ENCODE data around the gene PRR27. TPM values are rescaled to one million over a fixed set of nuclear protein-coding genes. Genes with fewer than 3 reads are reported as not detected.

Gene PRR27
- not detected for total RNA-seq

DNA sequence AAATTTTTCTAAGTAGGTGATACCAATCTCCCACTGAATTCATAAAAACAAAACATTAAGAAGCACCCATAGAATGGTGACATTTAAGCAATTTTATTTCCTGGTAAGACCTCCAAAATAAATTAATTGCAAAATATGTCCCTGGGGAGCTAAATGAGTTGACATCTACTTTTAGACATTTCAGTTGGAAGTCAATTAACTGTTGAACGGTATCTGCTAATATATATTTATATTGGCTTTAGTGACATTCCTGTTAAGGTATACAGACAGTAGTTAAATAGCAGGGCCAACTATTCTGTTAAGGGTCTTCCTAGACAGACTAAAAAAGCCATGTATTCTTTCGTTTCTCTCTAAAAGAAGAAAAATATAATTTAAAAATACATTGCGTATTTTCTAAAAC lies at the start of gene PRR27:
TSS of gene PRR27 (plus strand) at position 301 of the 400 bp plus-strand sequence. CDS start 139 bp downstream, outside the sequence.
- CTCF ChIA-PET = no interaction called here
- H3K27ac Mint-ChIP-seq = no peak within 1 kb of the TSS
- intact Hi-C loops (cut with micrococcal nuclease) = no loop called here

GRCh38 chr4:70110917-70111316 lies 43.1 kb upstream of the PRR27 start:
- intact Hi-C loops (cut with micrococcal nuclease) = no loop called here
- Mint-ChIP-seq H3K9me3 (peaks cover 7% of the 10 kb centered on the region), H3K27me3 (no peaks in the 10 kb centered on the region), H3K4me1 (ENCODE audit: low read depth) (no peaks in the 10 kb centered on the region), H3K4me3 (no peak overlapping the region), H3K27ac (no peak overlapping the region), H3K36me3 (no peaks in the 10 kb centered on the region)
- POLR2A ChIA-PET = no interaction called here
- CTCF ChIA-PET = no interaction called here
- DNase-seq = no peak

More for the DNA sequence above, at the start of gene PRR27:
- POLR2A ChIA-PET = no interaction called here
- H3K27me3 Mint-ChIP-seq = no peaks in the 10 kb centered on the region
- DNase-seq = no peak
- H3K36me3 Mint-ChIP-seq = no peaks in the 10 kb centered on the region
- H3K4me3 Mint-ChIP-seq = no peak within 1 kb of the TSS
- H3K4me1 Mint-ChIP-seq (ENCODE audit: low read depth) = no peaks in the 10 kb centered on the region
- H3K9me3 Mint-ChIP-seq = no peaks in the 10 kb centered on the region

DNA sequence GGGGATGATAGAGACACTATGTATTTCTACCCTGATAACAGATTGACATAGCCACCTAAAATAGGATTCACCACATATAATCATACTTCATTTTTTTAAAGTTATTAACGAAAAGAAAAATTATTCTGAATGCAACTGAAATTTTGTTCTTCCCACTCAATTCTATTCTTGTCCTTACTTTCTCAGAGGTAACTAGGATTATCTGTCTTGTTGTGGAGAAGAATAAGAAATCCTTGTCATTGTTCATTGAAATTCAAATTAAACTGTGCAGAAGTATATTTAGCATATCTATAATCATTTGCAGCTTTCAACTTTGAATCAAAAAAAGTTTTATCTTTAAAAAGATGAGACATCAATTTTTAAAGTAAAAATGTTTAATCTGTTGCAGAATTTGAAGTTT lies 40.4 kb upstream of the PRR27 start:
- Mint-ChIP-seq H3K9me3 (peaks cover 6% of the 10 kb centered on the region), H3K4me1 (ENCODE audit: low read depth) (no peaks in the 10 kb centered on the region), H3K4me3 (no peak overlapping the region), H3K27me3 (no peaks in the 10 kb centered on the region), H3K27ac (no peak overlapping the region), H3K36me3 (no peaks in the 10 kb centered on the region)
- POLR2A ChIA-PET = no interaction called here
- DNase-seq = no peak
- CTCF ChIA-PET = no interaction called here
- intact Hi-C loops (cut with micrococcal nuclease) = no loop called here

DNA sequence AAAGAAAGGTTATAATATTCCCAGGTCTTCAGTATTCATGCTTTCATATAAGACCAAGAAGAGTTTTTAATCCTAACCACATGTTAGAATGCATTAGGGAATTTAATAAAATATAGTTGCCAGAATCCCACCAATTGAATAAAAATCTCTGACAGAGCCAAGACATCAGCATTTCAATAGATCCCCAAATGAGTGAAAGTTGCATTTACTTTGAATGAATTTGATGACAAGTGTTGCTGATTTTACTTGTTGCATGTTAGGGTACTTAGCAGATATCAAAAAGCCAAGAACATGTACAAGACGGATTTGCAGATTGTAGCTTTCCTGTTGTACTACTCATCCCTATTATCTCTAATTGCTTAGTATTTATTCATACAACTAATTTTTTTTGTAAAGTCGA lies 39.9 kb upstream of the PRR27 start:
- intact Hi-C loops (cut with micrococcal nuclease) = no loop called here
- ChIA-PET CTCF (no interaction called here), POLR2A (no interaction called here)
- no peak overlapping the region for H3K4me3 Mint-ChIP-seq
- DNase-seq = no peak
- H3K9me3 Mint-ChIP-seq = peaks cover 6% of the 10 kb centered on the region
- H3K27ac Mint-ChIP-seq = no peak overlapping the region
- H3K4me1 Mint-ChIP-seq (ENCODE audit: low read depth) = no peaks in the 10 kb centered on the region
- H3K36me3 Mint-ChIP-seq = no peaks in the 10 kb centered on the region
- no peaks in the 10 kb centered on the region for H3K27me3 Mint-ChIP-seq

- DNase-seq = no peak
- no peaks in the 10 kb centered on the region for H3K27me3 Mint-ChIP-seq
- CTCF ChIA-PET = no interaction called here
- H3K4me3 Mint-ChIP-seq = no peak overlapping the region
- H3K9me3 Mint-ChIP-seq = peaks cover 2% of the 10 kb centered on the region
- intact Hi-C loops (cut with micrococcal nuclease) = no loop called here
- H3K36me3 Mint-ChIP-seq = no peaks in the 10 kb centered on the region
- H3K27ac Mint-ChIP-seq = no peak overlapping the region
- POLR2A ChIA-PET = no interaction called here
- no peaks in the 10 kb centered on the region for H3K4me1 Mint-ChIP-seq (ENCODE audit: low read depth)
Measured at GRCh38 chr4:70120323-70120722, 33.7 kb upstream of the PRR27 start.

GRCh38 chr4:70133473-70133872 lies 20.6 kb upstream of the PRR27 start:
- H3K9me3 Mint-ChIP-seq = no peaks in the 10 kb centered on the region
- CTCF ChIA-PET = no interaction called here
- intact Hi-C loops (cut with micrococcal nuclease) = no loop called here
- no peak for DNase-seq
- no peak overlapping the region for H3K4me3 Mint-ChIP-seq
- no peaks in the 10 kb centered on the region for H3K4me1 Mint-ChIP-seq (ENCODE audit: low read depth)
- POLR2A ChIA-PET = no interaction called here
- no peak overlapping the region for H3K27ac Mint-ChIP-seq
- no peaks in the 10 kb centered on the region for H3K27me3 Mint-ChIP-seq
- no peaks in the 10 kb centered on the region for H3K36me3 Mint-ChIP-seq

DNA sequence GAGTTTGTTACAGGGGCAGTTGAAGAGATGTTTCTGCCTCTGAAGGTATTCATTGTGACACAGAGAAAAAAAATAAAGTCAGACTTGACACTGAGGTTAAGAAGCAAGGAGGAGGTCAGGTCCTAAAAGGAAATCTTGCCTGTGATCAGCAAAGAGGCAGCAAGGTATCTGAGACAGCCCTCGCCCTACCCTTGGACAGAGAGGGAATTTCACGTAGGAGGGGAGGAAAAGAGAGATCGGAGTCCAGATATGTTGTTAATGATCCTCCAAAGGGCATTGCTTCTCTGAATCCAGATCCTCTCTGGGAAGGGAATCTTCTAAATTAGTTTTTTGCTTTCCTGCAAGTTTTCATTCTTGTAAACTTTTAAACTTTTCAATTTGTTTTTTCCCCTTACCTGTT lies 15.3 kb upstream of the PRR27 start:
- Mint-ChIP-seq H3K27me3 (no peaks in the 10 kb centered on the region), H3K9me3 (no peaks in the 10 kb centered on the region), H3K4me1 (ENCODE audit: low read depth) (no peaks in the 10 kb centered on the region), H3K36me3 (no peaks in the 10 kb centered on the region), H3K27ac (no peak overlapping the region), H3K4me3 (no peak overlapping the region)
- ChIA-PET CTCF (no interaction called here), POLR2A (no interaction called here)
- DNase-seq = no peak
- intact Hi-C loops (cut with micrococcal nuclease) = no loop called here

GRCh38 chr4:70151271-70151670 lies 2.8 kb upstream of the PRR27 start:
- CTCF ChIA-PET = no interaction called here
- Mint-ChIP-seq H3K27ac (no peak overlapping the region), H3K9me3 (no peaks in the 10 kb centered on the region), H3K36me3 (no peaks in the 10 kb centered on the region), H3K4me3 (no peak overlapping the region), H3K27me3 (no peaks in the 10 kb centered on the region), H3K4me1 (ENCODE audit: low read depth) (no peaks in the 10 kb centered on the region)
- DNase-seq = no peak
- POLR2A ChIA-PET = no interaction called here
- intact Hi-C loops (cut with micrococcal nuclease) = no loop called here

- CTCF ChIA-PET = no interaction called here
- Mint-ChIP-seq H3K27me3 (no peaks in the 10 kb centered on the region), H3K4me1 (ENCODE audit: low read depth) (no peaks in the 10 kb centered on the region), H3K27ac (no peak overlapping the region), H3K4me3 (no peak overlapping the region), H3K36me3 (no peaks in the 10 kb centered on the region), H3K9me3 (no peaks in the 10 kb centered on the region)
- intact Hi-C loops (cut with micrococcal nuclease) = no loop called here
- no peak for DNase-seq
- POLR2A ChIA-PET = no interaction called here
Measured at GRCh38 chr4:70152088-70152487, 1.9 kb upstream of the PRR27 start.

DNA sequence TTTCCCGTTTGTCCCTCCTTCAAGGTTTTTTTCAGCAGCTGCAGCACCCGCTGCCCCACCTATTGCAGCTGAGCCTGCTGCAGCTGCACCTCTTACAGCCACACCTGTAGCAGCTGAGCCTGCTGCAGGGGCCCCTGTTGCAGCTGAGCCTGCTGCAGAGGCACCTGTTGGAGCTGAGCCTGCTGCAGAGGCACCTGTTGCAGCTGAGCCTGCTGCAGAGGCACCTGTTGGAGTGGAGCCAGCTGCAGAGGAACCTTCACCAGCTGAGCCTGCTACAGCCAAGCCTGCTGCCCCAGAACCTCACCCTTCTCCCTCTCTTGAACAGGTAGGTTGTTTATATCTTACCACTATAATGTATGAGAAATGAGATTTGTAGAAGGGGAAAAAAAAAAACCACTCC lies 4.5 kb downstream of the PRR27 start:
- ChIA-PET CTCF (no interaction called here), POLR2A (no interaction called here)
- Mint-ChIP-seq H3K27ac (no peak overlapping the region), H3K4me3 (no peak overlapping the region), H3K9me3 (no peaks in the 10 kb centered on the region), H3K36me3 (no peaks in the 10 kb centered on the region), H3K4me1 (ENCODE audit: low read depth) (no peaks in the 10 kb centered on the region), H3K27me3 (no peaks in the 10 kb centered on the region)
- DNase-seq = no peak
- intact Hi-C loops (cut with micrococcal nuclease) = no loop called here

DNA sequence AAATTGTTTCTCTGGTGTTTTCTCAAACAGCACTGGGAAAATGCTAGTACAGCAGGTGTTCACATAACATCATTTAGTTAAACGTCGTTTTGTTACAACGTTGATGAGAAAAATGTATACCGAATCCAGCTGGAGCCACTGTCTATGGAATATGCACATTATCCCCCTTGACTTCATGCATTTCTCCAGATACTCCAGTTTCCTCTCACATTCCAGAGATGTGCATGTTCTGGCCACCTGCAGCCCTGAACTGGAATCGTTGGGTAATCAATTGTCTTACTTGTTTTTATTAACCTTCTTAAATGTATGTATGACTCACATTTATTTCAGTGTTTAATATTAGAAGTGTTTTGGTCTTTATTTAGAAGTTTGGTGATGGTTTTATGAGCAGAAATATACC lies 23.1 kb downstream of the PRR27 start:
- ChIA-PET POLR2A (no interaction called here), CTCF (no interaction called here)
- H3K27me3 Mint-ChIP-seq = peaks cover 2% of the 10 kb centered on the region
- no peak for DNase-seq
- H3K4me3 Mint-ChIP-seq = no peak overlapping the region
- H3K4me1 Mint-ChIP-seq (ENCODE audit: low read depth) = no peaks in the 10 kb centered on the region
- H3K36me3 Mint-ChIP-seq = no peaks in the 10 kb centered on the region
- no peak overlapping the region for H3K27ac Mint-ChIP-seq
- H3K9me3 Mint-ChIP-seq = no peaks in the 10 kb centered on the region
- intact Hi-C loops (cut with micrococcal nuclease) = no loop called here

- Mint-ChIP-seq H3K27me3 (no peaks in the 10 kb centered on the region), H3K36me3 (no peaks in the 10 kb centered on the region), H3K9me3 (no peaks in the 10 kb centered on the region), H3K27ac (no peak overlapping the region), H3K4me3 (no peak overlapping the region), H3K4me1 (ENCODE audit: low read depth) (no peaks in the 10 kb centered on the region)
- POLR2A ChIA-PET = no interaction called here
- CTCF ChIA-PET = no interaction called here
- intact Hi-C loops (cut with micrococcal nuclease) = no loop called here
- DNase-seq = no peak
Measured at GRCh38 chr4:70178075-70178660, 24.1 kb downstream of the PRR27 start.

- Mint-ChIP-seq H3K4me1 (ENCODE audit: low read depth) (no peaks in the 10 kb centered on the region), H3K36me3 (no peaks in the 10 kb centered on the region), H3K27ac (no peak overlapping the region), H3K9me3 (no peaks in the 10 kb centered on the region), H3K4me3 (no peak overlapping the region), H3K27me3 (no peaks in the 10 kb centered on the region)
- DNase-seq = no peak
- CTCF ChIA-PET = no interaction called here
- POLR2A ChIA-PET = no interaction called here
- intact Hi-C loops (cut with micrococcal nuclease) = loop anchor here (5.0 kb wide), 3 partner anchors 283 to 1683 kb away; no protein-coding TSS in a partner anchor
Measured at GRCh38 chr4:70179811-70180210, 25.8 kb downstream of the PRR27 start.

DNA sequence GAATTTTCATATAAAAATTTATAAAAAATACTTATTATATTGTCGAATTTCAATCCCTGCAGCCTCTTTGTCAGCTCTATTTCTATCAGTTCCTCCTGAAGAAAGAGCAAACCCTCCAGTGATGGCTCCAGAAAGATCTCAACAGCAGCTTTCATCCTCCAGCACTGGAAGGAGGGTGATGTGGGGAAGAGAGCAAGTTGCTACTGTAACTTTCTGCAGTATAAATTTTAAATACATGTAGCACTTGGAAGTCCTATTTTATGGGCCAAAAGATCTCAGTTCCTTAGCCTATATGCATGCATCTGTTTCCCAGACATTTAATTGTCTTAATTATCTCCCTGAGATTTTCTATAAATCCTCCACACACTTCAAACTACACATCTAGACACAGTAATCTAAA lies 27.8 kb downstream of the PRR27 start:
- CTCF ChIA-PET = no interaction called here
- Mint-ChIP-seq H3K27me3 (no peaks in the 10 kb centered on the region), H3K27ac (no peak overlapping the region), H3K4me1 (ENCODE audit: low read depth) (no peaks in the 10 kb centered on the region), H3K9me3 (no peaks in the 10 kb centered on the region), H3K4me3 (no peak overlapping the region), H3K36me3 (no peaks in the 10 kb centered on the region)
- POLR2A ChIA-PET = no interaction called here
- intact Hi-C loops (cut with micrococcal nuclease) = loop anchor here (5.0 kb wide), 3 partner anchors 285 to 1685 kb away; no protein-coding TSS in a partner anchor
- no peak for DNase-seq
